Fibroblast of skin of left quadriceps (primary cell): ENCODE results near the gene S100A2.
"Not testable (repeated sequence)": the region's sequence is repeated elsewhere in the genome, so short reads cannot be mapped to it uniquely, and the experiment has no call there.

Experiments
- DNase-seq, 2 experiments: peaks; one replicate each; pipeline ENCODE4 v3.0.0-alpha.2; 2013; ENCODE audit warnings: low read depth in 2 of 2

S100A2 gene

DNA sequence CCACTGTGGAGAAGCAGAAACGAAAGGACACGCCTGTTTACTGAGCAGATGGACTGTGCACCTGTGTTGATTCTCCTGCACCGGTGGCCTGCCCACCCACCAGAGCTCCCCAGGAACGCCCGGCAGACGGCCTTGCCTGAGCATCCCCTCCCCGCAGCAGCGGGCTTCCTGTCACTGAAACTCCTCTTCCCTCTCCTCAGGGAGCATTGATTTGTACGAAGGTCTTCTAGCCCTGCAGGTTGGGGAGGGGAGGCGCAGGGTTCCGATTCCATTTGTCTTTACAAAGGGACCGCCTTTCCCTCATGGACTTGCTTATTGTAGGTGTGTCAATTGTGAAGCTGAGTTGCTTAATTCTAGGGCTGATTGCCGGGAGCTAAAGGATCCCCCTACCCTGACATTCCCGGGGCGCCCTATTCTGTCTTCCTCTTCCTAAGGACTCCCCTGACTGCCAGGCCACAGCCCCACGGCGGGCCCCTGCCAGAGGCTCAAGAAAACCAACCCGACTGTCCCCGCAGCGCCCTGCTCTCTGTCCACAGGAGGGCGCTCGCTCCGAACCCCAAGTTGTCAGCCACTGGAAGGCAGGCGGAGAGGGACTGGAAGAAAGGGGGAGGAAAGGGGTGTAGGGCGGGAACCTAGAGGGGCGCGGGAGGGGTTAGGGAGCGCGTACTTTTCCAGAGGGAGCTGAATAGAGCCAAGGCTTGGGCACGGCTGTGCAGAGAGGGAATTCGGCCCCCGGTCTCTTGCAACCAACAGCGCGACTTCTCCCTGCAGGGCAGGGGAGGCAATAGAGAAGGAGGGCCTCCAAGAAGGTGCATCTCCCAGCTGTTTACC is 32.7 kb downstream of the S100A2 start:
- DNase-seq = peak; percentile 81 to 82

DNA sequence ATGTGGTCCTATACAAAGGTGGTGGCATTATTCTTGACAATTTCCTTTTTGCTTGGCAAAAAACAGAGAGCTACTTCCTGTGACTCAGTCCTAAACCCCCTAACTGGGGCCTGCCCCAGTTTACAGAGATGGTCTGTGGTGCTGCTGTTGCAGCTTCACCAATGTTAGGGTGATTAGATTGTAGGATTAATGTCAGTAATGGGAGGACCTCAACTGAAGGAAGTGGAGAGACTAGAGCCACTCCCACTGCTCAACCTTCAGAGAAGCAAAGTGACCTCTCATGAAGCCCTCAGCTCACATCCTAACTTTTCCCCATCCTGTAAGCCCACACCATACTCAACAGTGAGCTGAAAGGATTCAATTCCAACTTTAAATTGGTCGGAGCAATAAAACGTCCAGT is 33.5 kb downstream of the S100A2 start:
- no peak for DNase-seq

DNA sequence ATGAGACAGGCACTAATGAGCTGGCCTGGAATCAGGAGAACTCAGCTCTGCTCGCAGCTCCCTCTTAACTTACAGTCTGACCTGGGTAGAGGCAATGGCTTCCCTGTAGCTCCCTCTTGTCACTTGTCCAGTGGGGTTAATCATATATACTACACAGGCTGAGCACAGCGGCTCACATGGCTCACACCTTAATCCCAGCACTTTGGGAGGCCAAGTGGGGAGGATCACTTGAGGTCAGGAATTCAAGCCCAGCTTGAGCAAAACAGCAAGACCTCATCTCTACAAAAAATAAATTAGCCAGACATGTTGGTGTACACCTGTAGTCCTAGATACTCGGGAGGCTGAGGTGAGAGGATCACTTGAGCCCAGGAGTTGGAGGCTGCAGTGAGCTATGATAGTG is 34.0 kb downstream of the S100A2 start:
- DNase-seq = no peak

DNA sequence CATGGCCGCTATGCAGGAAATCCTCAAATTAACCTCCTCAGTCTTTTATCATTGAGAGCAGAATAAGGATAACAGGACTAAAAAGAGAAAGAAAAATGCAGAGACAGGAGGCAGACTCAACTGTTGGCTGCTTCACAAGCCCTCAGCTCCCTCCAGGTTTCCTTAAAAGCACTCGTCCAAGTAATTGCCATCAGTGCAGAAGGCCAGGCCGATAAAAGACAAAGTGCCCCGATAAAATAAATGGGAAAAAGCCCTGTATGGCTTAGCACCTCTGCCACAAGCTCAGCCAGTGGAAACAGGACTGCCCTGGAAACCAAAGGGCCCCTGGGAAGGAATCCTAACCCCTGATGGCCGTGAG is 38.0 kb downstream of the S100A2 start:
- DNase-seq = no peak

DNA sequence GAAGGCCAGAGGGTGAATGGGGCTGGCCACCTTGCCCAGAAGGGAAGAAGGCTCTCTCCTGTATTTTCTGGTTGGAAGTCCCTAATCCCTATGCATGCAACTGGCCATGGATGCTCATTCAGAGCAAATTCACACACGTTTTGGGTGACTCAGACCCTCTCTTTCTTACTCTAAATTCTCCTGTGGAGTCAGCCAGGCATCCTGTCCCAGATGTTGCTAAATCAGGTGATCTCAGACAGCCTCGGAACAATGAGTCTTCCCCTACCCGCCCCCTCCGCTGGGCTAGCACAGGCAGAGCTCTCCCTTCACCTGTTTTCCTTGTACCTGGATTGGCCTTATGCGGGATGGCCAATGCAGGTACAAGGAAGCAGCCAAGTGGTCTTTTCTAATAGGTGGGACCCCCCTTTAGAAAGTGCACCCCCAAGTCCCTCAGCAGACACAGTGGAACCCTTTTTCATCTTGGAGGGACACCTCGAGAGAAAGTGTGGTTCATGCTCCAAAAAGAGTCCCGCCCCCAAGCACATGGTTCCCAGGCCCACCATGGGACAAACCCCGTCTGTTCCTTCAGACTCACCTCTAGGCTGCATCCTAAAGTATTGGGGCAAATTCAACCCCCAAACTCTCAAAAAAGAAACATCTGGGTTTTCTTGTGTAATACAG is 38.5 kb downstream of the S100A2 start:
- no peak for DNase-seq

DNA sequence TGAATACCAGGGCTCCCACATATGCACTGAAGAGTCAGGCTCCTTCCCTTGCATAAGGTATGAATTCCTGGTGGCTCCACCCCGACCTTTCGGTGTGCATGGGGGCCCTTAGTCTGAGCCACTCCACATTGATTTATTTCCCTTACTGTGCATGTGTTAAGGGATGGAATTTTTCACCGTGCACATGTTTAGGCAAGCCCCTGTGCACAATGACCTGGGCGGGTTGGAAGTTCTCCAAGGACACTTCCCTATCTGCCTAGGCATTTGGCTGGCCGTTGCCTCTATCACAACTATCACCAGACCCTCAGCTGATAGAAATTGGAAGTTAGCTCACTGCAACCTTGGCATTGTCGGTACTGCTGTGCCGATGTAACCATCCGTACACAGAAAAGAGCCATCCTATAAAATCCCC is 39.5 kb downstream of the S100A2 start:
- DNase-seq = no peak

DNA sequence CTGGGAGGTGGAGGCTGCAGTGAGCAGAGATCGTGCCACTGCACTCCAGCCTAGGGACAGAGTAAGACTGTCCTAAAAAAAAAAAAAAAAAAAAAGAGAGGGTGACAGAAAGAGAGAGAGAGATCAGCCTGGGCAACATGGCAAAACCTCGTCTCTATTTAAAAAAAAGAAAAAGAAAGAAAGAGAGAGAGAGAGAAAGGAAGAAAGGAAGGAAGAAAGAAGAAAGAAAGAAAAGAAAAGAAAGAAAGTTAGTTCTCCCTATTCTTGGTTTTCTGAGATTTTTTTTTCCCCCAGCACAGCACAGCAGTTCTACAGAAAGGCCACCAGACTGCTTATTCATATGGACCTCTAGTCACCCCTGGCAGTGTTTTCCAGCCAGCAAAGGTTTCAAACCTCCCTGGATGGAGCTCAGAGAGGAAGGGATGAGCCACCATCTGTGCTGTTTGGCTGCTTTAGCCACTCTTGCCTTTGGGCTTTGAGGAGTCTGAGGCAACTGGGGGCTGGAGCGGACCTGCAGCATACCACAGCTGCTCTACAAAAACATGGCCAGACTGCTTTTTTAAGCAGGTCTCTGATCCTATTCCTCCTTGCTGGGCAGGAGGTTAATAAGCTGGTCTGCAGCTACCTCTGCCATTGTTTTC is 40.4 kb downstream of the S100A2 start:
- DNase-seq = no peak

DNA sequence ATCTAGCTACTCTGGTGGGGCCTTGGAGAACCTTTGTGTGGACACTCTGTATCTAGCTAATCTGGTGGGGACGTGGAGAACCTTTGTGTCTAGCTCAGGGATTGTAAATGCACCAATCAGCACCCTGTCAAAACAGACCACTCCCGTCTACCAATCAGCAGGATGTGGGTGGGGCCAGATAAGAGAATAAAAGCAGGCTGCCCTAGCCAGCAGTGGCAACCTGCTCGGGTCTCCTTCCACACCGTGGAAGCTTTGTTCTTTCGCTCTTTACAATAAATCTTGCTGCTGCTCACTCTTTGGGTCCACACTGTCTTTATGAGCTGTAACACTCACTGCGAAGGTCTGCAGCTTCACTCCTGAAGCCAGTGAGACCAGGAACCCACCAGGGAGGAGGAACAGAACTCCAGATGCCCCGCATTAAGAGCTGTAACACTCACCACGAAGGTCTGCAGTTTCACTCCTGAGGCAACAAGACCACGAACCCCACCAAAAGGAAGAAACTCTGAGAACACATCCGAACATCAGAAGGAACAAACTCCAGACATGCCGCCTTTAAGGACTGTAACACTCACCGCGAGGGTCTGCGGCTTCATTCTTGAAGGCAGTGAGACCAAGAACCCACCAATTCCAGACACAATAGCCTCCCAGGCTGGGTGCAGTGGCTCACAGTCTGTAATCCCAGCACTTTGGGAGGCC is 43.1 kb downstream of the S100A2 start:
- DNase-seq = not testable (repeated sequence)

DNA sequence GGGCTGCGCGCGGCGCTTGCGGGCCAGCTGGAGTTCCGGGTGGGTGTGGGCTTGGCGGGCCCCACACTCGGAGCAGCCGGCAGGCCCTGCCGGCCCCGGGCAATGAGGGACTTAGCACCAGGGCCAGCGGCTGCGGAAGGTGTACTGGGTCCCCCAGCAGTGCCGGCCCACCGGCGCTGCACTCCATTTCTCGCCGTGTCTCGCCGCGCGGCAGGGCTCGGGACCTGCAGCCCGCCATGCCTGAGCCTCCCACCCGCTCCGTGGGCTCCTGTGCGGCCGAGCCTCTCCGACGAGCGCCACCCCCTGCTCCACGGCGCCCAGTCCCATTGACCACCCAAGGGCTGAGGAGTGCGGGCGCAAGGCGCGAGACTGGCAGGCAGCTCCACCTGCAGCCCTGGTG is 43.8 kb downstream of the S100A2 start:
- DNase-seq = not testable (repeated sequence)

DNA sequence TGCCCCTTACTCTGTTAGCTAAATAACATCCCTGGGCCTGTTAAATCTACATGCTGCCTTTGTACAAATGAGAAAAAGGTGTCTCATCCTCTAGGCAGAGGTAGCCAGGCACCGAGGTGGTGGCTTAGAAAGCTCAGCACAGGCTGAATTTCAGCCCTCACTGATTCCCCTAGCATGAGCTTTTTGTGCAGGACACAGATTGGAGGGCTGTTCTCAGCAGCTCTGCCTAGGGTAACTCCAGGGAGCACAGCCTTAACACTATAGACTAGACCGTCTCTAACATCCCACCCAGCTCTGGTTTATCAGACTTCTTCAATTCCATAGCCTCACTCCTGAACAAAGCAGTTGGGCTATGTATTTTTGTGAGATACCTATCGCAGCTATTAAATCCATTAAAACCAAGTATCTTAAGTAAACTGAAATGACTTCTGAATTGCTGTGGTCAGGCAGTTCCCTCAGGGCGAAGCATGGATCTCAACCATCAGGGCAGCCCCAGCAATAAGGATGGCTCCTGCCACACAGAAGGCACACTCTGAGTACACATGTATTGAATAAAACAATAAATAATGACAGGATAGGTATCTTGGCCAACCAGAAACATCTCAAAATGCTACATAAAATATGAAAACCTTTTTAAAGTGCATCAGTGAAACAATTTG is 44.7 kb downstream of the S100A2 start:
- DNase-seq = no peak

DNA sequence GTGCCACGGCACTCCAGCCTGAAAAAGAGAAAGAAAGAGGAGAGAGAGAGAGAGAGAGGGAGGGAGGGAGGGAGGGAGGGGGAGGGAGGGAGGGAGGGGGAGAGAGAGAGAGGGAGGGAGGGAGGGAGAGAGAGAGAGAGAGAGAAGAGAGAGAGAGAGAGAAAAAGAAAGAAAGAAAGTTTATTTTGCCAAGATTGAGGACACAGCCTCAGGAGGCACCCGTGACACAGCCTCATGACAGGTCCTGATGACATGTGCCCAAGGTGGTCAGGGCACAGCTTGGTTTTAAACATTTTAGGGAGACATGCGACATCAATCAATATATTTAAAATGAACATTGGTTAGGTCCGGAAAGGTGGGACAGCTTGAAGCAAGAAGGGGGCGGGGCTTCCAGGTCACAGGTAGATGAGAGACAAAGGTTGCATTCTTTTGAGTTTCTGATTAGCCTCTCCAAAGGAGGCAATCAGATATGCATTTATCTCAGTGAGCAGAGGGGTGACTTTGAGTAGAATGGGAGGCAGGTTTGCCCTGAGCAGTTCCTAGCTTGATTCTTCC is 45.4 kb downstream of the S100A2 start:
- not testable (repeated sequence) for DNase-seq

DNA sequence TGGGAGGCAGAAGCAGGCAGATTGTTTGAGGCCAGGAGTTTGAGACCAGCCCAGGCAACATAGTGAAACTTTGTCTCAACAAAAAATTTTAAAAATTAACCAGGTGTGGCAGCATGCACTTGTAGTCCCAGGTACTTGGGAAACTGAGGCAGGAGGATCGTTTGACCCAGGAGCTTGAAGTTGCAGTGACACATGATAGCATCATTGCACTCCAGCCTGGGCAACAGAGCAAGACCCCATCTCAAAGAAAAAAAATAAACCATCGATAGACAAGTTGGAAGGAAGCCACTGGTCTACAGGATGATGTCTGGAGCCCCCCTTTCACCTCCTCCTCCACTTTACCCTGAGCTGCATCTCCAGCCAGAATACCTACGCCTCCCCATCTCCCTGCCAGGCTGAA is 46.4 kb downstream of the S100A2 start:
- DNase-seq = no peak

DNA sequence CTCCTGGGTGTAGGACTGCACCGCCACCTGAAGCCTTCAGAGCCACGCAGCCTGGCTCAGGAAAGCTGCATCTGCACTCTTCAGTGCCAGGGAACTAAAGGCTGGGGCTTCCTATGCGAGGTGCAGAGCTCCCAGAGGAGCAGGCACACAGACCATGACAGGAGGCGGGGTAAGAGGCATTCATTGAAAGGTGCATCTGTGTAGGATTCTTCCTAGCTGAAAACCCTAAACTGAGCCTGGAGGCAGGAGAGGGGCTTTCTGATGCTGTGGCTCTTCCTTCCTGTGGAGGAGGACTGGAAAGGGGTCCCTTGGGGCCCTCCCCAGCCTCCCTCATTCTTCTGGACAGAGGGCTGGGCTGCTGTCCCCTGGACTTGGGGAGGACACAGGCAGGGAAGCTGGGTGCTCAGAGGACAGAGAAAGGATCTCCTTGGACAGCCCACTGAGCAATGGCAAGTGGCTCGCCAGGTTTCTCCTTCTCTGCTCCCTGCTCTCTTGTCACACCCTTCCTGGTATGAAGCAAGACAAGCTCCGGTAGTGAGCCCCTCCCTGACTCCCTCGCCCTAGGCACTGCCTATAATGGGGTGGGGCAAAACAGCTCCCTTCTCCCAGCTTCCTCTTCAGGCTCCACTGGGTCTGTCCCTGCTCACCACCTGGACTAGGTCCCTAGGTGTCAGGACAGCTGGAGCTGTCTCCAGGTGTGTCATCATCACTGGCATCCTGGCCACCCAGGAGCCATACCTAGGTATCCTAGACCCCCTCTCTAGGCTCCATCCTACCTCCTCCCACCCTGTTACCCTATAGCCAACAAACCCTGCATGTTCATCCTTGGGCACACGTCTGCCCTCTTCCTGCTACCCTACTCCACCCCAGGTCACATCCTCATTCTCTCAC is 49.9 kb downstream of the S100A2 start:
- no peak for DNase-seq

DNA sequence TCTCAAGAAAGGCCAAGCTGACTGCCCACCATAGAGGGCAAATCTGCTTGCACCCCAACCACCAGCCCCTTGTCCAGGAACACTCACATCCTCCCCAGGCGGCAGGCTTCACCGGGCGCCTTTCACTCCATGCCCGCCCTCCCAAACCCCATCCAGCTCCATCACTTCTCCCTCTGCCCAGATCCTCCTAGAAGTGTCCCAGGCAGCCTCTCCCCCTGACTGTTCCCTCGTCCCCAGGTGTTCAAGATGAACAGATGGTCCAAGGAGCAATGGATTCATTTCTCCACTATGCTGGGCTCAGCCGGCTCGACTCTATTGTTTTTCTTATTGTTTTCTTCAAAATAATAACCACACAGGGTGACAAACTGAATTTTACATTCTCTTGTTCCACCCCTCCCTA is 52.0 kb downstream of the S100A2 start:
- no peak for DNase-seq

DNA sequence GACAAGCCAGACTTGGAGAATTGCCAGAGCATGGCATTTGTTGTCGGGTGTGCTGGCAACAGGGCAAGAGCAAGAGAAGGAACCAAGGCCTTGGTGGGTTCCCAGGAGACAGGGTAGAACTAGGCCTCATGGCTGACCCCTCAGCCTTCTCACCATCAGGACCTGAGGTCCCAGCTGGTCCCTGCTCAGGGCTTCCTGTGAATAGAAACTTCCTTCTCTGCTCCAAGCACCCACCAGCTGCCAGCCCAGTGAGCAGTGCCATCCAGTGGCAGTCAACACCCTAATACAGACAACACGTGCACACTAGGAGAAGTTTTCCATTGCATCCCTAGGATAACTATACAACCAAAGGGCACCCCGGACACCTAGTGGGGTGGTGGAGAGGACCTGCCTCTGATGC is 52.6 kb downstream of the S100A2 start:
- DNase-seq = no peak
